Calu3 (cell line): Measurements from ENCODE around the gene DKKL1. TPM values are rescaled to one million over a fixed set of nuclear protein-coding genes. Genes with fewer than 3 reads are reported as not detected.
"Not testable (repeated sequence)": the region's sequence is repeated elsewhere in the genome, so short reads cannot be mapped to it uniquely, and the experiment has no call there.

ENCODE experiments used
- BruUV-seq: library from RNA; stranded (reverse); fragments of 400-500 nt; replicated peaks from 2 replicates; lab custom pipeline; 2021; lab: Mats Ljungman, UMichigan
- CTCF ChIA-PET: fragments of 300-600 bp; sonication (Branson Sonifier 250); formaldehyde crosslinking; loops from one replicate; lab custom pipeline; 2022; ENCODE audit warnings: antibody characterized with exemption; lab: Charles Lee
- DNase-seq: peaks from one replicate; pipeline ENCODE4 v3.0.0; 2022
- H3K27ac Mint-ChIP-seq: one replicate; pipeline ENCODE4 v1.8.0; 2022; ENCODE audit warnings: mixed read lengths; ENCODE audit not compliant: unreplicated experiment
- H3K27me3 Mint-ChIP-seq: one replicate; pipeline ENCODE4 v1.8.0; 2022; ENCODE audit warnings: mixed read lengths; ENCODE audit not compliant: unreplicated experiment
- H3K36me3 Mint-ChIP-seq: one replicate; pipeline ENCODE4 v1.8.0; 2022; ENCODE audit warnings: mild to moderate bottlenecking, moderate library complexity, mixed read lengths; ENCODE audit not compliant: insufficient read depth, unreplicated experiment
- H3K4me1 Mint-ChIP-seq: one replicate; pipeline ENCODE4 v1.8.0; 2022; ENCODE audit warnings: mild to moderate bottlenecking, low read depth, mixed read lengths; ENCODE audit not compliant: unreplicated experiment
- H3K4me3 Mint-ChIP-seq: one replicate; pipeline ENCODE4 v1.8.0; 2022; ENCODE audit warnings: mild to moderate bottlenecking, low read depth, moderate library complexity, mixed read lengths; ENCODE audit not compliant: unreplicated experiment
- H3K9me3 Mint-ChIP-seq: one replicate; pipeline ENCODE4 v1.8.0; 2022; ENCODE audit warnings: low read depth, mixed read lengths; ENCODE audit not compliant: unreplicated experiment
- CTCF ChIP-seq: fragments of 200-600 bp; IDR thresholded peaks from one replicate; pipeline ENCODE4 v1.8.0; 2022; ENCODE audit warnings: antibody characterized with exemption; ENCODE audit not compliant: unreplicated experiment
- intact Hi-C: fragments of 100-400 bp; cut with micrococcal nuclease; formaldehyde crosslinking; loops from one replicate; pipeline ENCODE4 v1.10.0; 2022; ENCODE audit not compliant: unreplicated experiment
- total RNA-seq: library from RNA; stranded (reverse); gene quantifications from 2 replicates; pipeline ENCODE4 v1.2.3, GENCODE V29; 2022

Gene DKKL1
- total RNA-seq, 1 experiment from 2014 or later, result not detected

- H3K9me3 Mint-ChIP-seq, result peaks cover 3% of the 10 kb centered on the region
- H3K36me3 Mint-ChIP-seq, result no peaks in the 10 kb centered on the region
- CTCF ChIA-PET, result no interaction called here
- H3K27me3 Mint-ChIP-seq, result peaks cover 32% of the 10 kb centered on the region
- DNase-seq, result no peak
- no peak within 1 kb of the TSS for H3K27ac Mint-ChIP-seq
- no peaks in the 10 kb centered on the region for H3K4me1 Mint-ChIP-seq
- BruUV-seq, result no TSS peak
- no peak for TF ChIP-seq CTCF
- H3K4me3 Mint-ChIP-seq, result no peak within 1 kb of the TSS
- intact Hi-C loops, result no loop called here
These were observed 38.7 kb upstream of the DKKL1 start, which contains the start of gene SLC6A16 for GRCh38 chr19:49324801-49325576. Gene SLC6A16 (minus strand): TSS chr19:49325191. CDS start chr19:49311347, 13,844 bp downstream.

GRCh38 chr19:49325756-49326155 lies 37.9 kb upstream of the DKKL1 start:
- BruUV-seq, H3K4me3 Mint-ChIP-seq, intact Hi-C loops, H3K36me3 Mint-ChIP-seq, H3K4me1 Mint-ChIP-seq, DNase-seq, H3K9me3 Mint-ChIP-seq, H3K27ac Mint-ChIP-seq, CTCF ChIA-PET: not testable (repeated sequence)
- H3K27me3 Mint-ChIP-seq, result peaks cover 32% of the 10 kb centered on the region

- BruUV-seq, result no TSS peak
- H3K27ac Mint-ChIP-seq, result no peak overlapping the region
- TF ChIP-seq CTCF, result no peak
- intact Hi-C loops, result no loop called here
- CTCF ChIA-PET, result no interaction called here
- H3K9me3 Mint-ChIP-seq, result peaks cover 3% of the 10 kb centered on the region
- no peak for DNase-seq
- H3K4me1 Mint-ChIP-seq, result no peaks in the 10 kb centered on the region
- H3K36me3 Mint-ChIP-seq, result no peaks in the 10 kb centered on the region
- H3K27me3 Mint-ChIP-seq, result peaks cover 32% of the 10 kb centered on the region
- no peak overlapping the region for H3K4me3 Mint-ChIP-seq
These were observed 37.4 kb upstream of the DKKL1 start for GRCh38 chr19:49326165-49326704.

- DNase-seq, result peak; percentile 57
- H3K4me3 Mint-ChIP-seq, result no peak overlapping the region
- intact Hi-C loops, result loop anchor here (1.0 kb wide), 2 partner anchors 62 to 102 kb away; no protein-coding TSS in a partner anchor
- CTCF ChIA-PET, result interaction anchor here (0.6 to 0.7 kb wide), 3 partner anchors 55 to 232 kb away, joined by 3 read pairs; no protein-coding TSS in a partner anchor
- H3K36me3 Mint-ChIP-seq, result no peaks in the 10 kb centered on the region
- H3K27me3 Mint-ChIP-seq, result peaks cover 37% of the 10 kb centered on the region
- H3K27ac Mint-ChIP-seq, result no peak overlapping the region
- peaks cover 3% of the 10 kb centered on the region for H3K9me3 Mint-ChIP-seq
- H3K4me1 Mint-ChIP-seq, result no peaks in the 10 kb centered on the region
- TF ChIP-seq CTCF, result peak; percentile 74
- BruUV-seq, result no TSS peak
These were observed 35.7 kb upstream of the DKKL1 start for GRCh38 chr19:49327878-49328544.
